Fibroblast of pulmonary artery (primary cell): ENCODE data around the gene HEYL.

Experiments used
- DNase-seq: peaks from one replicate; pipeline ENCODE4 v3.0.0-alpha.2; 2010; ENCODE audit warnings: low read depth
- H3K4me3 ChIP-seq: replicated peaks from 2 replicates; pipeline ENCODE4 v1.5.1; 2011; ENCODE audit warnings: low read depth, mild to moderate bottlenecking, control low read depth, low read length, moderate library complexity
- TF ChIP-seq, protein P1 (sequence below): IDR thresholded peaks from 2 replicates; pipeline ENCODE4 v1.5.1; 2011; ENCODE audit warnings: mild to moderate bottlenecking, control low read depth, low read length, inconsistent platforms; ENCODE audit errors: missing control alignments

The HEYL gene

DNA sequence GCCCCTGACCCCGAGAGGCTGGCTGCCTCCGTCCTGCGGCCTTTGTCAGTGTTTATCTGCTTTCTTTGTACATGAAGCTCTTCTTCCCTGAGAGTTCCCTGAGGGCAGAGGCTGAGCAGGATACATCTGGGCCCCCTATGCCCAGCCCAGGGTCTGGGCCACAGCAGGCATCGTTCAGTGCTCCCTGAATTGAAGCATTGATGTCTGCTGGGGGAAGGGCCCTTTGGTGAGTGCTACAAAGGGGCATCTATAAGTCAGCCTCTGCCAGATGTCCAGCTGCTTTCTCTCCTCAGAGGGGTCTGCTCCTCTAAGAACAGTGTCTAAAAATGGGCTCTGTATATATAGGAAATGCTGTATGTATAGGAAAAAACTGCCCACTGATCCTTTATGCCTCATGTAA lies 2.1 kb downstream of the HEYL start:
- no peak for DNase-seq
- TF ChIP-seq, protein P1, sequence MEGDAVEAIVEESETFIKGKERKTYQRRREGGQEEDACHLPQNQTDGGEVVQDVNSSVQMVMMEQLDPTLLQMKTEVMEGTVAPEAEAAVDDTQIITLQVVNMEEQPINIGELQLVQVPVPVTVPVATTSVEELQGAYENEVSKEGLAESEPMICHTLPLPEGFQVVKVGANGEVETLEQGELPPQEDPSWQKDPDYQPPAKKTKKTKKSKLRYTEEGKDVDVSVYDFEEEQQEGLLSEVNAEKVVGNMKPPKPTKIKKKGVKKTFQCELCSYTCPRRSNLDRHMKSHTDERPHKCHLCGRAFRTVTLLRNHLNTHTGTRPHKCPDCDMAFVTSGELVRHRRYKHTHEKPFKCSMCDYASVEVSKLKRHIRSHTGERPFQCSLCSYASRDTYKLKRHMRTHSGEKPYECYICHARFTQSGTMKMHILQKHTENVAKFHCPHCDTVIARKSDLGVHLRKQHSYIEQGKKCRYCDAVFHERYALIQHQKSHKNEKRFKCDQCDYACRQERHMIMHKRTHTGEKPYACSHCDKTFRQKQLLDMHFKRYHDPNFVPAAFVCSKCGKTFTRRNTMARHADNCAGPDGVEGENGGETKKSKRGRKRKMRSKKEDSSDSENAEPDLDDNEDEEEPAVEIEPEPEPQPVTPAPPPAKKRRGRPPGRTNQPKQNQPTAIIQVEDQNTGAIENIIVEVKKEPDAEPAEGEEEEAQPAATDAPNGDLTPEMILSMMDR: no peak
- no peak overlapping the region for H3K4me3 ChIP-seq

- no peak for DNase-seq
- TF ChIP-seq, protein P1: no peak
- no peak overlapping the region for H3K4me3 ChIP-seq
Measured at GRCh38 chr1:39635871-39636210, 3.6 kb downstream of the HEYL start.

DNA sequence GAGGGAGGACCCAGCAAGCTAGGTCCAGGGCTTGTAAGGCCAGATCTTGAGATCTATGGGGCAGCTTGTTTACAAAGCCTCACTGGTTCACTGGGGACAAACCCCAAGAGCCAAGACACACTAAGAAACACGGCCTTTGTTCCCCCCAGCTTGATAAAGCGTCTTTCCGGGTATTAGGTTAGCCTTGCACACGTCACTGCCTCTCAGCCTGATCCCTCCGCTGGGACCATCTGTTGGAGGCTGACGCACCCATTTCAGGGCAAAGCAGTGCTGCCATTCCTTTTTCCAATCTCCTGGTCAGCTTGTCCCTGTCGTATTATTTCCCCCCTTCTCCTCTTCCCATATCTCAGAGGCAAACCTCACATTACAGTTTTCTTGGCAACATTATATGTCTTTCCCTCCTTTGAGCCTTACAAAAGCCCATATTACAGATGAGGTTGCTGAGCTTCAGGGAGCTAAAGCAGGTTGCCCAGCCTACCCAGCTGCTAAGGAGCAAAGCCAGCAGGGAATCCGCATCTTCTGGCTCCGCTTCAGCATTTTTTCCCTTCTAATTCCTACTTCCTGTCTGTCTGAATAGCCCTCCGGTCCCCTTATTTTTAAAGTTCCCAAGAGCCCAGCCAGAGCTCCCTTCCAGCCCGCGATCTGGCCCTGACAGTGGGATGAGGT lies 4.1 kb downstream of the HEYL start:
- TF ChIP-seq, protein P1: no peak
- DNase-seq: peak; percentile 38
- H3K4me3 ChIP-seq: no peak overlapping the region

DNA sequence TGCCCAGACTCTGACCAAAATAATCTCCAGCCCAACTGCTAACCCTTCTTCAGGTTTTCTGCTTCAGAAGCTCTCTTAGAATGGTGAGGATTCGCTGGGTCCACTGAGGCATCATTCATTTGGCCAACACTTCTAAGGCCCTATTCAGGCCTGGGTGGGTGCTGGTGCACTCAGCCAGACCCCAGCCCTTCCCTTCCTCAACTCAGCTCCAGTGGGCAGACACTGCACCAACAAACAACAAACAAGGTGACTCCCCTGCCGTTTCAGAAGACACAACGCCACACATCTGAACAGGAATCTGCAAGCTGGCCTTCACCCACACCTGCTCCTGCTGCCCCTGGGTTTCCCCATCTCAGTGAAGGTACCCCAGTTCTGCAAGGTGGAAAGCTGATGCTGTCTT lies 6.0 kb downstream of the HEYL start:
- no peak overlapping the region for H3K4me3 ChIP-seq
- DNase-seq: no peak
- TF ChIP-seq, protein P1: no peak

DNA sequence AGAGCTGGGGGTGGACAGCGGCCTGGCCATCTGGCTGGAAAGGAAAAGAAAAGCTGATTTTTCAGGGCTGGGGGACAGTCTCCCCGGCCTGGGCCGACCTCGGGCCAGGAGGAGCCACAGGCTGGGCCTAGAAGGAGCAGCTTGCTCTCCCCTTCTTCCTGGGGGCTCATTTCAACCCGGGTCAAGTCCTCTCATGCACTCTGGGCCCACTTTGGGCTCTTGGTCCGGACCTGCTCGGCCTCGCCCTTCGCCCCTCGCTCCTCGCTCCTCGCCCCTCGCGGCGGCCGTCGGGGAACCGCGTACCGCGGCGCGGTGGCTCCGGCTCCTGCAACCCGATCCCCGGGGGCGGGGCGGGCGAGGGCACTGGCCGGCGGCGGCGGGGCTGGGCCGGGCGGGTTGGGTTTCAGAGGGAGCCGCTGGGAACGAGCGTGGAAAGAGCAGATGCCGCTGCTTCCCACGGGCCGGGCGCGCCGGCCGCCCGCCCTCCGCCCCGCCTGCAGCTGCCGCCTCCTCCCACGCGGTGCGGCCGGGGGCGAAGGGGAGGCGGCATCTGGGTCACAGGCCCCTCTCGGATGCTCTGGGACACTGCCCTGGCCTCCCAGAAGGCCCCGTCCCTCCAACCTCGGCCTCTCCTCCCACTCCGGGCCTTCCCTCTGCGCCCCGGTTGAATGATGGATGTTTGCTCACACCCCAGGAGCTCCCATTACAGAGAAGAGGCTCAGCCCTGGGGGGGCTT lies 6.6 kb downstream of the HEYL start:
- TF ChIP-seq, protein P1: no peak
- peak; percentile 66 for DNase-seq
- no peak overlapping the region for H3K4me3 ChIP-seq

- TF ChIP-seq, protein P1: no peak
- H3K4me3 ChIP-seq: no peak overlapping the region
- no peak for DNase-seq
Measured at GRCh38 chr1:39632323-39632681, 7.1 kb downstream of the HEYL start.
